Middle frontal gyrus (tissue), 1 donor: ENCODE data around the gene KDSR.
A peak's percentile ranks its signal among the peaks of the same experiment; 100 is the strongest.

ENCODE experiments used
- DNase-seq: peaks from one replicate; pipeline ENCODE4 v3.0.0-alpha.2; 2015; ENCODE audit warnings: low spot score; ENCODE audit errors: extremely low spot score

The KDSR gene

GRCh38 chr18:63307551-63308200 is 59.3 kb downstream of the KDSR start:
- no peak for DNase-seq

GRCh38 chr18:63306819-63307550 is 60.0 kb downstream of the KDSR start:
- no peak for DNase-seq

GRCh38 chr18:63306249-63306648 is 60.8 kb downstream of the KDSR start:
- DNase-seq: no peak

GRCh38 chr18:63303547-63303946 is 63.5 kb downstream of the KDSR start:
- no peak for DNase-seq

GRCh38 chr18:63302636-63303405 is 64.2 kb downstream of the KDSR start:
- DNase-seq: no peak

GRCh38 chr18:63302220-63302619 is 64.8 kb downstream of the KDSR start:
- no peak for DNase-seq

GRCh38 chr18:63301434-63301833 is 65.6 kb downstream of the KDSR start:
- DNase-seq: no peak

- no peak for DNase-seq
Observed at GRCh38 chr18:63299837-63300745, 66.9 kb downstream of the KDSR start.

- DNase-seq: no peak
Observed at GRCh38 chr18:63298400-63299365, 68.3 kb downstream of the KDSR start.

- no peak for DNase-seq
Observed at GRCh38 chr18:63297687-63298399, 69.2 kb downstream of the KDSR start.

- peak; percentile 42 for DNase-seq
Observed at GRCh38 chr18:63293935-63294334, 73.1 kb downstream of the KDSR start.

GRCh38 chr18:63292831-63293683 is 73.9 kb downstream of the KDSR start:
- DNase-seq: no peak

GRCh38 chr18:63291278-63291677 is 75.7 kb downstream of the KDSR start:
- DNase-seq: no peak

GRCh38 chr18:63290821-63291200 is 76.2 kb downstream of the KDSR start:
- DNase-seq: no peak

GRCh38 chr18:63290166-63290820 is 76.7 kb downstream of the KDSR start:
- no peak for DNase-seq

- DNase-seq: no peak
Observed at GRCh38 chr18:63288311-63288710, 78.7 kb downstream of the KDSR start.

- no peak for DNase-seq
Observed at GRCh38 chr18:63287691-63288220, 79.2 kb downstream of the KDSR start.

GRCh38 chr18:63286926-63287325 is 80.1 kb downstream of the KDSR start:
- DNase-seq: no peak
